Activated T-helper 1 cell treated with anti-CD3 and anti-CD28 coated beads, Interleukin-12 subunit alpha, Interleukin-12 subunit beta, Interleukin-2, Interleukin-4 antibody, amounts not matched to agents 30 ng/mL and 10 ng/mL and 1 ng/mL, durations not matched to agents 14 hours and 24 hours and 36 hours (primary cell): ENCODE results near the gene WASHC3. TPM values are rescaled to one million over a fixed set of nuclear protein-coding genes. Genes with fewer than 3 reads are reported as not detected.

ENCODE experiments used
- DNase-seq: peaks from one replicate; pipeline ENCODE4 v3.0.0; 2021; ENCODE audit warnings: low spot score
- H3K27ac Mint-ChIP-seq: one replicate; pipeline ENCODE4 v1.8.0; 2021; ENCODE audit warnings: mild to moderate bottlenecking, mixed read lengths
- H3K27me3 Mint-ChIP-seq: one replicate; pipeline ENCODE4 v1.8.0; 2022; ENCODE audit warnings: mild to moderate bottlenecking, moderate library complexity, mixed read lengths; ENCODE audit not compliant: insufficient read depth
- H3K36me3 Mint-ChIP-seq: one replicate; pipeline ENCODE4 v1.8.0; 2021; ENCODE audit warnings: low read depth, mixed read lengths
- H3K4me1 Mint-ChIP-seq: one replicate; pipeline ENCODE4 v1.8.0; 2021; ENCODE audit warnings: low read depth, mixed read lengths
- H3K4me3 Mint-ChIP-seq: one replicate; pipeline ENCODE4 v1.8.0; 2021; ENCODE audit warnings: mild to moderate bottlenecking, moderate library complexity, mixed read lengths
- H3K9me3 Mint-ChIP-seq: one replicate; pipeline ENCODE4 v1.8.0; 2021; ENCODE audit warnings: mixed read lengths
- intact Hi-C: fragments of 100-400 bp; cut with micrococcal nuclease; formaldehyde crosslinking; loops from one replicate; pipeline ENCODE4 v1.15.1; 2024
- total RNA-seq: library from RNA; stranded (reverse); gene quantifications from 2 replicates; pipeline ENCODE4 v1.2.3, GENCODE V29; 2022

Gene WASHC3
- total RNA-seq, 1 donor from 2014 or later, result 26.3 TPM

- H3K4me3 Mint-ChIP-seq, result no peak overlapping the region
- H3K9me3 Mint-ChIP-seq, result no peaks in the 10 kb centered on the region
- H3K27me3 Mint-ChIP-seq, result peaks cover 11% of the 10 kb centered on the region
- DNase-seq, result no peak
- no peaks in the 10 kb centered on the region for H3K4me1 Mint-ChIP-seq
- intact Hi-C loops, result no loop called here
- no peak overlapping the region for H3K27ac Mint-ChIP-seq
- H3K36me3 Mint-ChIP-seq, result no peaks in the 10 kb centered on the region
Observed at GRCh38 chr12:101997102-101997501, 64.7 kb downstream of the WASHC3 start.

DNA sequence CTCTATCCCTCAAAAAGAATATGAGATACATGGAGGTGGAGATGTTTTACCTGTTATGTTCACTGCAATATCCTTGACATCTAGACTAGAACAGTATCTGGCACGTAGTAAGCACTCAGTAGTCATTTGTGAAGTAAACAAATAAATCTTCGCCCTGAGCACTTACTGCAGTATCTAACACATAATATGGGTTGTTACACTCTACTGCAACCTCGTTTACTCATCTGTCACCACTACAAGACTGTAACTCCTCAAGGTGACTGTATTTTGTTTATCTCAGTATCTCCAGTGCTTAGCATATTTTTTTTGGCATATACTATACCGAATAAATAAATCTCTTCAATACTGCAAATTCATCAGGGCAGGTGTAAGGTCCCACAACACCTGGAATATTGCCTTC is 66.1 kb downstream of the WASHC3 start:
- DNase-seq, result no peak
- intact Hi-C loops, result no loop called here
- H3K36me3 Mint-ChIP-seq, result no peaks in the 10 kb centered on the region
- no peaks in the 10 kb centered on the region for H3K4me1 Mint-ChIP-seq
- H3K27me3 Mint-ChIP-seq, result peaks cover 15% of the 10 kb centered on the region
- no peaks in the 10 kb centered on the region for H3K9me3 Mint-ChIP-seq
- no peak overlapping the region for H3K4me3 Mint-ChIP-seq
- H3K27ac Mint-ChIP-seq, result no peak overlapping the region

GRCh38 chr12:101992091-101992490 is 69.7 kb downstream of the WASHC3 start:
- Mint-ChIP-seq H3K27ac (no peak overlapping the region), H3K27me3 (peaks cover 24% of the 10 kb centered on the region), H3K4me1 (no peaks in the 10 kb centered on the region), H3K9me3 (no peaks in the 10 kb centered on the region), H3K4me3 (no peak overlapping the region), H3K36me3 (no peaks in the 10 kb centered on the region)
- DNase-seq, result no peak
- intact Hi-C loops, result no loop called here

GRCh38 chr12:101982307-101982706 is 79.5 kb downstream of the WASHC3 start:
- Mint-ChIP-seq H3K4me3 (no peak overlapping the region), H3K27ac (no peak overlapping the region), H3K4me1 (no peaks in the 10 kb centered on the region), H3K27me3 (peaks cover 20% of the 10 kb centered on the region), H3K36me3 (no peaks in the 10 kb centered on the region), H3K9me3 (no peaks in the 10 kb centered on the region)
- DNase-seq, result no peak
- intact Hi-C loops, result no loop called here

GRCh38 chr12:101981868-101982267 is 79.9 kb downstream of the WASHC3 start:
- no peaks in the 10 kb centered on the region for H3K4me1 Mint-ChIP-seq

DNA sequence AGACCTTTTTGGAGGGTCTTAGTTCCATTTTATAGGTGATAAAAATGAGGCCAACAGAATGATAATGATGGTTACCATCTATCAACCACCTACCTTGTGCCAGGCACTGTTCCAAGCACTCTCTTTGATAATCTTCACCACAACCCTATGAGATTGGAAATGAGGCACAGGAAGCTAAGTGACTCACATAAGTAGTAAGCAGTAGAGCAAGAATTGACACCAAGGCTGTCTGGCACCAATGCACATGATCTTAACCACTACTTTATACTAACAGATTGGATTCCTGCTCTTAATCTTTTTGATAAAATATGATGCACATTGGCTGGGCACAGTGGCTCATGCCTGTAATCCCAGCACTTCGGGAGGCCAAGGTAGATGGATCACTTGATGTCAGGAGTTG is 93.0 kb downstream of the WASHC3 start:
- peaks cover 19% of the 10 kb centered on the region for H3K4me1 Mint-ChIP-seq
- no peak for DNase-seq
- H3K36me3 Mint-ChIP-seq, result no peaks in the 10 kb centered on the region
- intact Hi-C loops, result no loop called here
- peaks cover 4% of the 10 kb centered on the region for H3K27me3 Mint-ChIP-seq
- no peak overlapping the region for H3K4me3 Mint-ChIP-seq
- H3K27ac Mint-ChIP-seq, result no peak overlapping the region
- peaks cover 5% of the 10 kb centered on the region for H3K9me3 Mint-ChIP-seq

More at GRCh38 chr12:101981868-101982267, 79.9 kb downstream of the WASHC3 start:
- peaks cover 20% of the 10 kb centered on the region for H3K27me3 Mint-ChIP-seq
- no peak overlapping the region for H3K4me3 Mint-ChIP-seq
- no peaks in the 10 kb centered on the region for H3K9me3 Mint-ChIP-seq
- H3K27ac Mint-ChIP-seq, result no peak overlapping the region
- no peak for DNase-seq
- intact Hi-C loops, result no loop called here
- no peaks in the 10 kb centered on the region for H3K36me3 Mint-ChIP-seq

- no peak for DNase-seq
- peaks cover 3% of the 10 kb centered on the region for H3K27me3 Mint-ChIP-seq
Observed at GRCh38 chr12:101967506-101967905, 94.3 kb downstream of the WASHC3 start.

GRCh38 chr12:101966496-101966895 is 95.3 kb downstream of the WASHC3 start:
- H3K36me3 Mint-ChIP-seq, result no peaks in the 10 kb centered on the region
- no peak for DNase-seq
- intact Hi-C loops, result no loop called here

More at GRCh38 chr12:101967506-101967905, 94.3 kb downstream of the WASHC3 start:
- intact Hi-C loops, result no loop called here
- H3K4me3 Mint-ChIP-seq, result no peak overlapping the region
- H3K36me3 Mint-ChIP-seq, result no peaks in the 10 kb centered on the region
- peaks cover 5% of the 10 kb centered on the region for H3K9me3 Mint-ChIP-seq
- no peak overlapping the region for H3K27ac Mint-ChIP-seq
- peaks cover 19% of the 10 kb centered on the region for H3K4me1 Mint-ChIP-seq

DNA sequence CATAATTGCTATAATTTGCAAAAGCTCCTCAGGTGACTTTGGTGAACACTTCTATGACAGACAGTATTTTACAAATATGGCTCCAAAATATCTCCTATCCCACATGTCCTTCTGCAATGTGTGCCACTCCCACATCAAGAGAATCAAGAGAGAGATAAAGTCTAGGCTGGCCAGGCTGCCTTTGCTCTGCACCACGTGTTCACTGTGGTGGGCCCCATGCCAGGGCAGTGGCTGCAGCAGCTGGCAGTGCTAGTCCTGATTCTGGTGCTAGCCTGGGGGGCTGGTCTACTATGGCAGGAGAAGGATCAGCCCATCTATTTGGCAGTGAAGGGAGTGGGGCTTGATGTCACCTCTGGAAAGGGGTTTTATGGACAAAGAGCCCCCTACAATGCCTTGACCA is 98.1 kb downstream of the WASHC3 start:
- H3K27ac Mint-ChIP-seq, result no peak overlapping the region
- H3K9me3 Mint-ChIP-seq, result peaks cover 7% of the 10 kb centered on the region
- H3K27me3 Mint-ChIP-seq, result peaks cover 2% of the 10 kb centered on the region
- intact Hi-C loops, result no loop called here
- H3K4me1 Mint-ChIP-seq, result peaks cover 16% of the 10 kb centered on the region
- no peak for DNase-seq
- no peak overlapping the region for H3K4me3 Mint-ChIP-seq
- no peaks in the 10 kb centered on the region for H3K36me3 Mint-ChIP-seq

More at GRCh38 chr12:101966496-101966895, 95.3 kb downstream of the WASHC3 start:
- Mint-ChIP-seq H3K9me3 (peaks cover 5% of the 10 kb centered on the region), H3K27me3 (peaks cover 2% of the 10 kb centered on the region), H3K27ac (no peak overlapping the region), H3K4me3 (no peak overlapping the region), H3K4me1 (peaks cover 19% of the 10 kb centered on the region)

Other genes starting within 250 kb of the WASHC3 start
- gene GNPTAB, start 231.0 kb downstream of the WASHC3 start, total RNA-seq, result 53.2 and 55.0 TPM in 2 replicates
- 3.2 and 4.1 TPM in 2 replicates for gene DRAM1, start 184.4 kb downstream of the WASHC3 start, total RNA-seq
- 81.5 and 84.1 TPM in 2 replicates for gene NUP37, start 58.1 kb upstream of the WASHC3 start, total RNA-seq
- gene PARPBP, start 58.2 kb upstream of the WASHC3 start, total RNA-seq, result 23.5 and 25.1 TPM in 2 replicates
- gene PMCH, start 135.8 kb upstream of the WASHC3 start, total RNA-seq, result 3.1 and 4.3 TPM in 2 replicates